Body of pancreas (tissue), 4 donors: ENCODE measurements around the gene CEP192. TPM values are rescaled to one million over a fixed set of nuclear protein-coding genes. Genes with fewer than 3 reads are reported as not detected.
"Not testable (repeated sequence)": the region's sequence is repeated elsewhere in the genome, so short reads cannot be mapped to it uniquely, and the experiment has no call there.

Source experiments
- ATAC-seq: fragments of 150-250 bp; one replicate; pipeline ENCODE4 v1.9.1; 2016
- DNase-seq, 4 donors: peaks; one replicate each; pipeline ENCODE4 v3.0.0-alpha.2; 2019
- H3K27ac ChIP-seq, 4 donors: fragments of 200-600 bp; sonication (generic); 1 replicate in 3 of 4; 2 replicates in 1 of 4; pipeline versions ENCODE4 v1.5.1 to v1.6.1; 2016 to 2019; ENCODE audit warnings: mild to moderate bottlenecking in 1 of 4, mixed read lengths in 1 of 4, moderate library complexity in 1 of 4
- H3K27me3 ChIP-seq, 2 donors: fragments of 200-600 bp; sonication (generic); one replicate each; pipeline ENCODE4 v1.6.0; 2016; ENCODE audit warnings: mild to moderate bottlenecking in 1 of 2
- H3K36me3 ChIP-seq, 2 donors: fragments of 200-600 bp; sonication (generic); replicated peaks in 1 of 2; 2 replicates each; pipeline ENCODE4 v1.5.1; 2016; ENCODE audit warnings: low read depth in 2 of 2; ENCODE audit not compliant: insufficient read depth in 1 of 2
- H3K4me1 ChIP-seq: fragments of 200-600 bp; sonication (generic); one replicate; pipeline ENCODE4 v1.6.0; 2016
- H3K4me3 ChIP-seq, 2 donors: fragments of 200-600 bp; sonication (generic); 1 replicate in 1 of 2; 2 replicates in 1 of 2; pipeline ENCODE4 v1.5.1; 2016 to 2019
- H3K9me3 ChIP-seq, 3 donors: fragments of 200-600 bp; sonication (generic); 1 replicate in 2 of 3; 2 replicates in 1 of 3; pipeline ENCODE4 v1.5.1; 2016
- CTCF ChIP-seq, 7 experiments: fragments of 450-650 bp in 4 of 7; fragments of 200-600 bp in 3 of 7; sonication (generic) in 3 of 7; IDR thresholded peaks; one replicate each; pipeline ENCODE4 v1.5.1; 2016 to 2019; ENCODE audit warnings: antibody characterized with exemption in 7 of 7
- POLR2A ChIP-seq, 3 donors: fragments of 450-650 bp; IDR thresholded peaks; one replicate each; pipeline ENCODE4 v1.6.1; 2016; ENCODE audit warnings: antibody characterized with exemption in 3 of 3, mild to moderate bottlenecking in 2 of 3
- WGBS, 2 donors: methylation state at CpG; one replicate each; pipeline ENCODE4 v1.1.5; 2017; 5-methylcytosine and 5-hydroxymethylcytosine counted together
- intact Hi-C: fragments of 100-400 bp; cut with DNase I; formaldehyde crosslinking; loops from one replicate; pipeline ENCODE4 v1.15.1; 2023
- total RNA-seq, 2 donors: library from RNA; depleted of rRNA; stranded (reverse); fragments of >200 nt; gene quantifications; one replicate each; pipeline ENCODE4 v1.1.0, GENCODE V29; 2016

The CEP192 gene
- total RNA-seq, 2 donors from 2014 or later = 21.1 to 25.4 TPM

GRCh38 chr18:12995952-12996477 lies 4.9 kb downstream of the CEP192 start:
- Histone ChIP-seq H3K9me3 (no peaks in the 10 kb centered on the region), H3K27me3 (no peaks in the 10 kb centered on the region), H3K4me3 (no peak overlapping the region), H3K27ac (no peak overlapping the region), H3K4me1 (peaks cover 33% of the 10 kb centered on the region), H3K36me3 (no peaks in the 10 kb centered on the region)
- TF ChIP-seq POLR2A (IDR thresholded peaks at IDR 0.05) = no peak
- TF ChIP-seq CTCF (IDR thresholded peaks at IDR 0.05) = no peak
- DNase-seq (no peak), ATAC-seq (no peak)
- WGBS, 2 donors = 86% methylated on average over 6 of the region's 6 CpGs
- intact Hi-C loops = no loop called here

GRCh38 chr18:12996661-12997292 lies 5.6 kb downstream of the CEP192 start:
- Histone ChIP-seq H3K9me3 (no peaks in the 10 kb centered on the region), H3K4me1 (peaks cover 33% of the 10 kb centered on the region), H3K36me3 (peaks cover 0 to 4% of the 10 kb centered on the region in 2 donors), H3K27ac (no peak overlapping the region), H3K4me3 (no peak overlapping the region), H3K27me3 (no peaks in the 10 kb centered on the region)
- DNase-seq = peak in 1 of 4 donors; percentile 20
- TF ChIP-seq POLR2A (IDR thresholded peaks at IDR 0.05) (no peak), CTCF (IDR thresholded peaks at IDR 0.05) (no peak)
- WGBS, 2 donors = 51 to 61% methylated on average over 10 of the region's 10 CpGs
- ATAC-seq = no peak
- intact Hi-C loops = no loop called here

- H3K4me3 ChIP-seq, ATAC-seq, H3K27ac ChIP-seq, H3K27me3 ChIP-seq, DNase-seq, intact Hi-C loops, H3K9me3 ChIP-seq, H3K36me3 ChIP-seq: not testable (repeated sequence)
- 24 to 34% methylated on average over 2 of the region's 2 CpGs for whole genome bisulfite sequencing, 2 donors
- H3K4me1 ChIP-seq = peaks cover 29% of the 10 kb centered on the region
Observed at GRCh38 chr18:12997330-12997729, 6.2 kb downstream of the CEP192 start.

GRCh38 chr18:12998332-12999060 lies 7.3 kb downstream of the CEP192 start:
- Histone ChIP-seq H3K4me1 (peaks cover 21% of the 10 kb centered on the region), H3K36me3 (peaks cover 0 to 5% of the 10 kb centered on the region in 2 donors), H3K9me3 (no peaks in the 10 kb centered on the region), H3K4me3 (no peak overlapping the region), H3K27me3 (no peaks in the 10 kb centered on the region), H3K27ac (no peak overlapping the region)
- ATAC-seq = no peak
- TF ChIP-seq POLR2A (IDR thresholded peaks at IDR 0.05) (no peak), CTCF (IDR thresholded peaks at IDR 0.05) (no peak)
- intact Hi-C loops = no loop called here
- DNase-seq = no peak
- 77 to 92% methylated on average over 6 of the region's 6 CpGs for WGBS, 2 donors

- no peaks in the 10 kb centered on the region for H3K9me3 ChIP-seq
- no peak overlapping the region for H3K27ac ChIP-seq
- H3K27me3 ChIP-seq = no peaks in the 10 kb centered on the region
- DNase-seq (peak in 1 of 4 donors; percentile 18), ATAC-seq (no peak)
- 72 to 87% methylated on average over 7 of the region's 7 CpGs for WGBS, 2 donors
- peaks cover 0 to 5% of the 10 kb centered on the region in 2 donors for H3K36me3 ChIP-seq
- H3K4me1 ChIP-seq = no peaks in the 10 kb centered on the region
- intact Hi-C loops = no loop called here
- no peak overlapping the region for H3K4me3 ChIP-seq
- TF ChIP-seq CTCF (IDR thresholded peaks at IDR 0.05) = peak in 2 of 7 experiments; percentile 13 to 27
- TF ChIP-seq POLR2A (IDR thresholded peaks at IDR 0.05) = no peak
Observed at GRCh38 chr18:13003466-13003896, 12.3 kb downstream of the CEP192 start.
